ENCODE data around the gene SYMPK.
A peak's percentile ranks its signal among the peaks of the same experiment; 100 is the strongest.

Gene SYMPK

GRCh38 chr19:45902651-45903625 is 40.0 kb upstream of the SYMPK start:
- H3K4me1 ChIP-seq (ENCODE audit: control insufficient read depth in 1 of 2, insufficient read depth in 1 of 2, low read depth in 1 of 2, low read length in 1 of 2), result peaks cover 17 to 20% of the 10 kb centered on the region in 2 experiments
- peak; percentile 43 for TF ChIP-seq CTCF (IDR thresholded peaks at IDR 0.05)
- H3K27me3 ChIP-seq, result peaks cover 27% of the 10 kb centered on the region
- H3K9me3 ChIP-seq, result no peaks in the 10 kb centered on the region
- peak overlapping the region; percentile 77 for H3K27ac ChIP-seq
- peak overlapping the region; percentile 84 to 93 for H3K4me3 ChIP-seq (ENCODE audit: low read depth in 1 of 2, low read length in 1 of 2)
- H3K36me3 ChIP-seq, result peaks cover 17% of the 10 kb centered on the region

GRCh38 chr19:45901912-45902650 is 39.1 kb upstream of the SYMPK start, which contains the start of gene MYPOP:
TSS of gene MYPOP (minus strand) at chr19:45902613. CDS start at chr19:45901773, 840 bp downstream.
- no peak for TF ChIP-seq CTCF (IDR thresholded peaks at IDR 0.05)
- H3K4me3 ChIP-seq (ENCODE audit: low read depth in 1 of 2, low read length in 1 of 2), result peak within 1 kb of the TSS; percentile 84 to 93
- peaks cover 27% of the 10 kb centered on the region for H3K27me3 ChIP-seq
- peaks cover 23% of the 10 kb centered on the region for H3K36me3 ChIP-seq
- no peaks in the 10 kb centered on the region for H3K9me3 ChIP-seq
- H3K4me1 ChIP-seq (ENCODE audit: control insufficient read depth in 1 of 2, insufficient read depth in 1 of 2, low read depth in 1 of 2, low read length in 1 of 2), result peaks cover 17 to 20% of the 10 kb centered on the region in 2 experiments
- H3K27ac ChIP-seq, result peak within 1 kb of the TSS; percentile 77

GRCh38 chr19:45901432-45901911 is 38.5 kb upstream of the SYMPK start:
- Histone ChIP-seq H3K9me3 (no peaks in the 10 kb centered on the region), H3K4me1 (ENCODE audit: control insufficient read depth in 1 of 2, insufficient read depth in 1 of 2, low read depth in 1 of 2, low read length in 1 of 2) (peaks cover 17 to 20% of the 10 kb centered on the region in 2 experiments), H3K27me3 (peaks cover 27% of the 10 kb centered on the region), H3K36me3 (peaks cover 24% of the 10 kb centered on the region), H3K4me3 (ENCODE audit: low read depth in 1 of 2, low read length in 1 of 2) (peak overlapping the region; percentile 84 to 93), H3K27ac (peak overlapping the region; percentile 47)
- no peak for TF ChIP-seq CTCF (IDR thresholded peaks at IDR 0.05)

- Histone ChIP-seq H3K9me3 (no peaks in the 10 kb centered on the region), H3K4me1 (ENCODE audit: control insufficient read depth in 1 of 2, insufficient read depth in 1 of 2, low read depth in 1 of 2, low read length in 1 of 2) (peaks cover 17 to 20% of the 10 kb centered on the region in 2 experiments), H3K27ac (peak overlapping the region; percentile 47), H3K36me3 (peaks cover 24% of the 10 kb centered on the region), H3K27me3 (peaks cover 25% of the 10 kb centered on the region), H3K4me3 (ENCODE audit: low read depth in 1 of 2, low read length in 1 of 2) (peak overlapping the region; percentile 84 to 93)
- no peak for TF ChIP-seq CTCF (IDR thresholded peaks at IDR 0.05)
These were observed 37.9 kb upstream of the SYMPK start for GRCh38 chr19:45900738-45901431.

Measured in neutrophil (primary cell).